BE2C (cell line): Measurements from ENCODE around the gene ZNF385C.

Source experiments
- DNase-seq: peaks from one replicate; pipeline ENCODE4 v3.0.0-alpha.2; 2020
- H3K27me3 ChIP-seq: fragments of 250-450 bp; sonication (Bioruptor Pico); 2 replicates; pipeline ENCODE4 v1.5.1; 2020; ENCODE audit warnings: mild to moderate bottlenecking
- H3K36me3 ChIP-seq: fragments of 250-450 bp; sonication (Bioruptor Pico); 2 replicates; pipeline ENCODE4 v1.5.1; 2020; ENCODE audit warnings: mild to moderate bottlenecking
- H3K4me1 ChIP-seq: fragments of 250-450 bp; sonication (Bioruptor Pico); 2 replicates; pipeline ENCODE4 v1.5.1; 2020
- H3K4me3 ChIP-seq: 2 replicates; pipeline ENCODE4 v1.5.1; 2011; ENCODE audit warnings: low read depth, low read length
- H3K9me3 ChIP-seq: fragments of 250-450 bp; sonication (Bioruptor Pico); 2 replicates; pipeline ENCODE4 v1.5.1; 2020
- TF ChIP-seq, protein P1 (sequence below): IDR thresholded peaks from 2 replicates; pipeline ENCODE4 v1.5.1; 2012; ENCODE audit warnings: mild to moderate bottlenecking, low read depth, low read length

ZNF385C gene

DNA sequence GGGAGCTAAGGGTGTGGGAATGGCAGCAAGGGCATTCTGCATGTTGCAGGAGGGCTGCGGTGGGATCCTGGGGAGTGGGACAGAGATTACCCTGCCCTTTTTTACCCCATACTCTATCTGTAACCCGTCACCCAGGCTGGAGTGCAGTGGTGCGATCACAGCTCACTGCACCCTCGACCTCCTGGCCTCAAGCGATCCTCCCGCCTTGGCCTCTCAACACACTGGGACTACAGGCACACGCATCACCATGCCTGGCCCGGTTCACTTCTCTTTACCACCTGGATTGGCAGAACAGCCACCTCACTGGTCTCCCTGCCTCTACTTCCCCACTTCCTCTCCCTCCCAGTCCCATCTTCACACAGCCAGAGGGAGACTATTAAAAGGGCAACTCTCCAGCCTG, 9.5 kb downstream of the ZNF385C start:
- Histone ChIP-seq H3K4me3 (no peak overlapping the region), H3K9me3 (no peaks in the 10 kb centered on the region), H3K27me3 (no peaks in the 10 kb centered on the region), H3K36me3 (no peaks in the 10 kb centered on the region), H3K4me1 (peaks cover 3% of the 10 kb centered on the region; the same call in 1 of the 2 replicates)
- no peak for DNase-seq
- TF ChIP-seq, protein P1, sequence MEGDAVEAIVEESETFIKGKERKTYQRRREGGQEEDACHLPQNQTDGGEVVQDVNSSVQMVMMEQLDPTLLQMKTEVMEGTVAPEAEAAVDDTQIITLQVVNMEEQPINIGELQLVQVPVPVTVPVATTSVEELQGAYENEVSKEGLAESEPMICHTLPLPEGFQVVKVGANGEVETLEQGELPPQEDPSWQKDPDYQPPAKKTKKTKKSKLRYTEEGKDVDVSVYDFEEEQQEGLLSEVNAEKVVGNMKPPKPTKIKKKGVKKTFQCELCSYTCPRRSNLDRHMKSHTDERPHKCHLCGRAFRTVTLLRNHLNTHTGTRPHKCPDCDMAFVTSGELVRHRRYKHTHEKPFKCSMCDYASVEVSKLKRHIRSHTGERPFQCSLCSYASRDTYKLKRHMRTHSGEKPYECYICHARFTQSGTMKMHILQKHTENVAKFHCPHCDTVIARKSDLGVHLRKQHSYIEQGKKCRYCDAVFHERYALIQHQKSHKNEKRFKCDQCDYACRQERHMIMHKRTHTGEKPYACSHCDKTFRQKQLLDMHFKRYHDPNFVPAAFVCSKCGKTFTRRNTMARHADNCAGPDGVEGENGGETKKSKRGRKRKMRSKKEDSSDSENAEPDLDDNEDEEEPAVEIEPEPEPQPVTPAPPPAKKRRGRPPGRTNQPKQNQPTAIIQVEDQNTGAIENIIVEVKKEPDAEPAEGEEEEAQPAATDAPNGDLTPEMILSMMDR, result no peak

DNA sequence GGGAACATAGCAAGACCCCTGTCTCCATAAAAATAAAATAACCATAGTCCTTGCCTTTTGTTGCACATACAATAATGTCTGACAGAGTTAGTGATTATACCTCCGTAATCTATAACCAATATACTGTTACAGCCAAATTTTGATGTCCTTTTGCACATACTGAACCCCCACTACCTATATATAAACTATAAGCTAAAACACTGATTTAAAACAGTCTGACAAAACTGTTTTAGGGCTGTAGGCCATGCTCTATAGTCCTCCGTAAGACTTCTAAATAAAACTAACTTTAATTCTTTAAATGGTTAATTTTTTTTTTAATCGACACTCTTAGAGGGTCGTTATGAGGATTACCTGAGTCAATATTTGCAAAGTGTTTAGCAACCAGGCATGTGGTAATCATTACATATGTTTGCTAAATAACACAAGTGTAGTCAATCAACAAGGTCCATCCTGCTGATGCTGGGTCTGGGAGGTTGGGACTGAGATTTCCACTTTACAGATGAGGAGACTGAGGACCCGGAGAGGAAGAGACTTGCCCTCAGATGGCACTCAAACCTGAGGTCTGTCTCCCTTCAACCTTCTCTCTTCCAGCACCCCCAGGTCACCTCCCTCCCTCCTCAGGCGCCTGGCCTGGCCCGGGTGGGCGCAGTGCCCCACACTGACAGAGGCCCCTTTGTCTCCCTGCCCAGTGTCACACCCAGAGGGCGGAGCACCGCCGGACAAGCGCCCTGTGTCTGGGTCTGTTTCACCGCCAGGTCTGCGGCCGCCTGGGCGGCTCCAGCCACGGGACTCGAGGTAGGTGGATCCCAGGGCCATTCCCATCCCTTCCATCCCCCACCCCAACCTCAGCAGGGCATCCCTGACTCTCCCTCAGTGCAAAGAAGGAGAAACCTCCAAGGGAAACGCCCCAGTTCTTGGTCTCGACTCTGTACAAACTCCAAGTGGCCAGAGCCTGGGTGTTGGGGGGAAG, 10.3 kb downstream of the ZNF385C start:
- no peaks in the 10 kb centered on the region for H3K36me3 ChIP-seq
- no peaks in the 10 kb centered on the region for H3K27me3 ChIP-seq
- H3K4me1 ChIP-seq, result peaks cover 3% of the 10 kb centered on the region; the same call in 1 of the 2 replicates
- DNase-seq, result no peak
- no peak overlapping the region for H3K4me3 ChIP-seq
- no peaks in the 10 kb centered on the region for H3K9me3 ChIP-seq
- TF ChIP-seq, protein P1, result no peak

DNA sequence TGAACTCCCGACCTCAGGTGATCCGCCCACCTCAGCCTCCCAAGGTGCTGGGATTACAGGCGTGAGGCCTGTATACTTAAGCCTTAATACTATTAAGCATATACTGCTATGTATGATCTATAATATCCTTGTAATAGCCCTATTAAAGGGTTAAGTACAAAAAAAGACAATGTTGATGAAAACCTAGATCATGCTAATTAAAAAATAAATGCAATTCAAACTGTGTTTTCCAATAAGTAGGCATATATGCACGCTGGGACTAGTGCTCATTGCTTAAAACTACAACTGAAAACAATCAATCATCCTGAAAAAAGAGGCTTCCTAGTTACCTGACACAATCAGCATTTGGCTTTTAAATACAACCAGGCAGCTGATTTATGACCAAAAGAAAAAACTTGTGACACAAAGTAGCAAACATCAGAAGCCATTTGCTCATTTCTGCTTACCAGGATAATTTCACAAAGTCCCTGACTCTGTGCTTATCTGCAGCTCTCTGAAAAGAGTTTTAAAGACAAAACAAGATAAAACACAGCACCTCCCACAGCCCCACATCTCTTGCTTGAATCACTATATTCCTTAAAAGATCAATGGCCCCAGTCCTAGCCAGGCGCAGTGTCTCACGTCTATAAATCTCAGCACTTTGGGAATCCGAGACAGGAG, 11.1 kb downstream of the ZNF385C start:
- TF ChIP-seq, protein P1, result no peak
- Histone ChIP-seq H3K27me3 (no peaks in the 10 kb centered on the region), H3K36me3 (no peaks in the 10 kb centered on the region), H3K4me3 (no peak overlapping the region), H3K9me3 (no peaks in the 10 kb centered on the region), H3K4me1 (peaks cover 3% of the 10 kb centered on the region; the same call in 1 of the 2 replicates)
- no peak for DNase-seq

DNA sequence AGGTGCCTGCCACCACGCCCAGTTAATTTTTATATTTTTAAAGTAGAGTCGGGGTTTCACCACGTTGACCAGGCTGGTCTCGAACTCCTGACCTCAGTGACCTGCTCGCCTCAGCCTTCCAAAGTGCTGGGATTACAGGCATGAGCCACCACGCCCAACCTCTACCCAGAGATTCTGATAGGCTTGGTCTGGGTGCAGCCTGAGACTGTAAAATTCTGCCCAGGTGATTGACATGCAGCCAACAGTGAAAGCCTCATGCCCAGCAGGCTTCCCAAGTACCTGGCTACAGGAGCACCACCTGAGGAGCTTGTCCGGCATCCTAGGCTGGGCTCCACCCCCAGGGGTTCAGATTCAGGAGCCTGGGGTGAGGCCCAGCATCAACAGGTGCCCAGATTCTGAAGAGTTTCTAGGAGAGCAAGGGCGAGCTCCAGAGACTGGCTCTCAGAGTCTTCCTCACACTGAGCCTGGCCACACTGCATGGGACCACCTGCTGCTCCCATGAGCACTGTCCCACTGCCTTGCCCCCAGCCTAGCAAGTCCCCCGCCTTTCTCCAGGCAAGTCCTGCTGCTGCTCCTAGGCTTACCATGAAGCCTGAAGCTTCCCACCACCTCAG, 16.6 kb downstream of the ZNF385C start:
- no peaks in the 10 kb centered on the region for H3K9me3 ChIP-seq
- no peak overlapping the region for H3K4me3 ChIP-seq
- TF ChIP-seq, protein P1, result no peak
- DNase-seq, result no peak
- peaks cover 5% of the 10 kb centered on the region for H3K4me1 ChIP-seq
- H3K36me3 ChIP-seq, result no peaks in the 10 kb centered on the region
- no peaks in the 10 kb centered on the region for H3K27me3 ChIP-seq

DNA sequence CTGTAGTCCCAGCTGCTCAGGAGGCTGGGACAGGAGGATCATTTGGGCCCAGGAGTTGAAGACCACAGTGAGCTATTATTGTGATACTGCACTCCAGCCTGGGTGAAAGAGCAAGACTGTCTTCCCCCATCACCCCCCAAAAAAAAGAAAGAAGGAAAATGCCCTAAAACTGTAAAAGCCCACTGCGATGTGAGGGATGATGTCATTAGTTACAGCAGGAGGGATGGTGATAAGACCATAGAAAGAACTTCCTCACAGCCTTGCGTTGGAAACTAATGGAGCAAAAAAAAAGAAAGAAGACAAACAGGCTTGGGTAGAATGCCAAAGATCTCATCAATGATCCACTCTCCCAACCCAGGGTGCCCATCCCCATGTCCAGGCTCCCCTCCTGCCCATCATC, 18.7 kb downstream of the ZNF385C start:
- peaks cover 5% of the 10 kb centered on the region for H3K4me1 ChIP-seq

More for the DNA sequence above, 18.7 kb downstream of the ZNF385C start:
- H3K27me3 ChIP-seq, result no peaks in the 10 kb centered on the region
- TF ChIP-seq, protein P1, result no peak
- no peak for DNase-seq
- H3K36me3 ChIP-seq, result no peaks in the 10 kb centered on the region
- H3K9me3 ChIP-seq, result no peaks in the 10 kb centered on the region
- no peak overlapping the region for H3K4me3 ChIP-seq
